ENCODE results near the gene ZCCHC24.

ZCCHC24 gene

DNA sequence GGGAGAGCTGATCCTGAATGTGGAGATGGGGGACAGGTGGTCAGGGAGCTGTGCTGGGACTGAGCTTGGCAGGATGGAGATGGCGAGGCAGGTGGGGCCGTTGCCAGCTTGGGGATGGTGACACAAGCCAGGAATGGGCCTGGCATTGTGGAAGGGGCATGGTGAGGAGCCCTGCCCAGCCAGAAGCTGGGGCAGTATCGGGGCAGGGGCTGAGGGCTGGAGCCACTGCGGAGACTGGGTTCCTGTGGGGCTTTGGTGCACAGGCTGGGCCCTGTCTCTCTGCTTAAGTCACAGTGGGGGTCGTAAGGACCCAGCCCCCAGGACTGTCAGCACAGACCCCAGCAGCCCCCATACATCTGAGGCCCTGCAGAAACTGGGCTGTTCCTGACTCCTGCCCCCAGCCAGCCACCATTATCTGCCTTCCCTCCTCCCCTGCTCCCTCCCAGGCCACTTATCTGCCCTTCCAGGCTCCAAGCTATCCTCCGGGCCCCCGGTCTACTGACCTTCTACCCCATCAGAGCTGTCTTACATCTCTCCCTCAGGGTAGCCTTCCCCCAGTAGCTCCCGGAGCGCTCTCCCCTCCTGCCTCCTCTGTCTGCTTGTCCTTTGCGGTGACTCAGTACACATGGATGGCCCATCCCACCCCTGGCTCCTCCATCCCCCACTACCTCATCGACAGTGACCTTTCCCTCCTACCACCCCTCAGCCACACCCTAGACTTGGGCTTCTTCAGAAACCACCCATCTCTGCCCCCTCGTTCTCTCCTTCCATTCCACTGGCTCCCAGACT is 54.0 kb downstream of the ZCCHC24 start:
- no peak for TF ChIP-seq CTCF (IDR thresholded peaks at IDR 0.05; ENCODE audit: low read depth, low read length)
- no peak overlapping the region for H3K4me3 ChIP-seq (ENCODE audit: low read depth, low read length)

DNA sequence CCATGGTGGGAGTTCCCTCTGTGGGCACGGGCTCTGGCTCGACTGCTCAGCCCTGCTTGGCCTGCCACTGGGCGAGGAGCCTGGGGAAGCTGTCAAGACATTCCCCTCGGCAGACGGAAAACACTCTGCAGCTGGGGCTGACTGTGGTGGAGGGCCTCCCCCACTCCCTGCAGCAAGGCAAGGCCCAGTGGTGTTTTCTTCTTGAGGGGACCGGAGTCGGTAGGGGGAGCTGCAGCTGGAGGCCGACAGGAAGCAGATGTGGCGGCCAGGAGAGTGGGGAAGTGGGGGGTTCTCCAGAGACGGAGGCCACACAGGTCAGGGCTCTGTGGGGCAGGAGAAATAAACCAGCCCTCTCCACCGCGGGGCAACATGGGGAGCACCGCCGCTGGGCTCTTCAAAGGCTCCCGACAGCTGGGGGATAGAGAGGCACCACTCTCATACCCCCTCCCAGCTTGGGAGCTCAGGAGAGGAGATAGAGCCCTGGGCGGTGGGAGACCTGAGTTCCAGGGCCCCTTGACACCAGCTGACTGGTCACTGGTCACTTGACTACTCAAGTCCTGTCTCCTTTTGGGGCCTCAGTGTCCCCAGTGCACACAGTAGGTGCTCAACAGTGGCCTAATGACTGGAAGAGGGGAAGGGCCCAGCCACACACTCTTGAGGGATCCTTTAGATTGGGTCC is 54.7 kb downstream of the ZCCHC24 start:
- H3K4me3 ChIP-seq (ENCODE audit: low read depth, low read length) = no peak overlapping the region
- TF ChIP-seq CTCF (IDR thresholded peaks at IDR 0.05; ENCODE audit: low read depth, low read length) = no peak

DNA sequence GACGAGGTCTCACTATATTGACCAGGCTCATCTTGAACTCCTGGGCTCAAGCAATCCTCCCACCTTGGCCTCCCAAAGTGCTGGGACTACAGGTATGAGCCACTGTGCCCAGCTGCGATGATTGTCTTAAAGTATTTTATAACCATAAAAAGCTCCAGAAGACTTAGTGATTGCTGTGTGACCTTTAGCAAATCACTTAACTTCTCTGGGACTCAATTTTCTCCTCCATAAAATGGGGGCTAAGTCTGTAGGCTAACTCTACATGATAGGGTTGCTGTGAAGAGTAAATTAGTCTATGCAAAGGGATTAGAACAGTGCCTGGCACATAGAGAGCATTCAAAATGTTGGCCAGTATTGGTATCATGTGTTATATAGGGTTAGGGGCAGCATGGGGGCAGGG is 55.4 kb downstream of the ZCCHC24 start:
- no peak for TF ChIP-seq CTCF (IDR thresholded peaks at IDR 0.05; ENCODE audit: low read depth, low read length)
- no peak overlapping the region for H3K4me3 ChIP-seq (ENCODE audit: low read depth, low read length)

DNA sequence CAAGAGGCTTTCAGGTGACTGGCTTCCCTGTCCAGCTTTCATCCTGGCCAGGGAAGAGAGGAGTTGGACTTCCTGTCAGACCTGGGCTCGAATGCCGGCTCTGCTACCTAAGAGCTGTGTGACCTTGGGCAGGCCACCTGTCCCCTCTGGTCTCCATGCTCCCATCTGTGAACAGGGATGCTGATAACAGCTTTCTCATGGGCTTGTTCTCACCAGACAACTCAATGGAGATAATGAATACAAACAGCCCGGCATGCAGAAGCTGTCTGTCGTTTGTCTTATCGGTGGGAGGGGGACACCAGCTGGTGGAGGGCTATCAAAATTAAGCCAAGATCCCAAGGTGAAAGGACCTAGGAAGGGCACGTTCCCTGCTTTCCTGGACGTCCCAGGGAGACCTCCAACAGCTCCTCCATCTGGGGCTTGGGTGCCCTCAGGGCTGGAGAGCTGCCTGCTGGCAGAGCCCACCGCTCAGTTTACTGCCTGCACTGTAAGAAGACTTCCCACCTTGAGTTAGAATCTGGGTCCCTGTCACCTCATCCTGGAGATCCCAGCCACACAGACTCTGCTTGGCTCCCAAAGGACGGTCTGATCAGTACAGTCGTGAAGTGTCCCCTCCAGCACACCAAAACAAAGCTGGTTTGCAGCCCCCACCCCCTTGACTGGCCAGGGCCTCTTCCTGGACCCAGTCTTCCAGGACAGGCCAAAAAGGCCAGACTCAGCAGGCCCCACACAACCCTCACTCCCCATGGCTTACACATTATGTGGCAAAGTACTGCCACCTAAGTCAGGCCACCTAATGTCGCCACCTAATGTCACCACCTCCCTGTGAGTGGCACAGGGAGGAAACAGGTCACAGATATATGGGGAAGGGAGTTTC is 57.2 kb downstream of the ZCCHC24 start:
- H3K4me3 ChIP-seq (ENCODE audit: low read depth, low read length) = no peak overlapping the region
- TF ChIP-seq CTCF (IDR thresholded peaks at IDR 0.05; ENCODE audit: low read depth, low read length) = no peak

GRCh38 chr10:79387466-79387973 is 57.9 kb downstream of the ZCCHC24 start:
- no peak for TF ChIP-seq CTCF (IDR thresholded peaks at IDR 0.05; ENCODE audit: low read depth, low read length)
- no peak overlapping the region for H3K4me3 ChIP-seq (ENCODE audit: low read depth, low read length)

DNA sequence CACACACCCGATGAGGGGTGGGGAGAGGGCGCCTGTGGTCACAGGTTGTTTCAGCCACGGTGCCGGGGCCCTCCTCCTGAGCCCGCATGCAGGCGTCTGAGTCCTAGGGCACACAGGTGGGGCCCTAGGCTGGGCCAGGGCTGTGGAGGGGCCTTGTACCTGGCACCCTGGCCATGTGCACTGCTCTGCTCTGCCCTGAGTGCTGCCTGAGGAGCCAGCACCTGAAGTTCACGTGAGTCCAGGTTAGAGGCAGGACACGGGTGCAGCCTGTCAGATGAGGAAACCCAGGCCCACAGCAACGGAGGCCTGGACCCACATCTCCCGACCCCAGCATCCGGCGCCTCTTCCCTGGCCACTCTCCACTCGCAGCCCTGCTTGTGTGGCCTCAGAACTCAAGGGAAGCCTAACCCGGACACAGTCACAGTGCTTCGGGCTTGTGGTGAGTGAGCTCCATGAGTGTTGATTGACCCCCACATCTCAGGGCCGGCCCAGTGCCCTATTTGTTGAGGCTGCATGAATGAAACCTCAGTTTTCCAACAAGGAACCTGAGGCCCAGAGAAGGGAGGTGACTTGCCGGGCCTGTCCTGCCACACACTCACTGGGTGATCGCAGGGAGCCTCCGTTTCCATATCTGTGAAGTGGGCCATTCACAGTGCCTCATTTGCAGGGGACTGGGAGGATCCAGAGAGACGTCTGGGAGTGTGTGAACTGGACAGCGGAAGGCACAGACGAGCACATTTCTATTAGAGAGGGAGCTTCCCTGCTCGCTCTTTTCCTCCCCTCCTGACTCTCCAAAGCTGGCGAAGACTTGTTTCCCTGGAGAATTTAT is 58.6 kb downstream of the ZCCHC24 start:
- H3K4me3 ChIP-seq (ENCODE audit: low read depth, low read length) = no peak overlapping the region
- TF ChIP-seq CTCF (IDR thresholded peaks at IDR 0.05; ENCODE audit: low read depth, low read length) = no peak

Measured in WI38 (cell line).